DMS53 (cell line): ENCODE results near the gene SPATA9.

ENCODE experiments used
- DNase-seq: peaks from one replicate; lab custom pipeline; 2025; lab: John Stamatoyannopoulos, UW

SPATA9 gene

GRCh38 chr5:95619514-95620029 is 63.2 kb downstream of the SPATA9 start:
- DNase-seq, result no peak

- DNase-seq, result no peak
Measured at GRCh38 chr5:95619096-95619495, 63.7 kb downstream of the SPATA9 start.

GRCh38 chr5:95617057-95617456 is 65.7 kb downstream of the SPATA9 start:
- DNase-seq, result no peak

GRCh38 chr5:95615164-95615467 is 67.7 kb downstream of the SPATA9 start:
- peak; percentile 7 for DNase-seq

- no peak for DNase-seq
Measured at GRCh38 chr5:95613514-95613913, 69.3 kb downstream of the SPATA9 start.

GRCh38 chr5:95611396-95611795 is 71.4 kb downstream of the SPATA9 start:
- DNase-seq, result no peak

- DNase-seq, result no peak
Measured at GRCh38 chr5:95610546-95610945, 72.2 kb downstream of the SPATA9 start.

- DNase-seq, result peak; percentile 36
Measured at GRCh38 chr5:95609711-95610110, 73.1 kb downstream of the SPATA9 start.
